GOT3 (cell line): ENCODE results near the gene NUP42.
A peak's percentile ranks its signal among the peaks of the same experiment; 100 is the strongest.
"Not testable (repeated sequence)": the region's sequence is repeated elsewhere in the genome, so short reads cannot be mapped to it uniquely, and the experiment has no call there.

Experiments
- DNase-seq: peaks from one replicate; lab custom pipeline; 2025; ENCODE audit warnings: mixed read lengths; lab: John Stamatoyannopoulos, UW

NUP42 gene

GRCh38 chr7:23181684-23182553 lies at the start of gene NUP42:
Gene NUP42 (plus strand): TSS chr7:23182048. CDS start chr7:23182086, 38 bp downstream.
- DNase-seq: peak; percentile 91

GRCh38 chr7:23133797-23134196 lies 48.1 kb upstream of the NUP42 start:
- no peak for DNase-seq

GRCh38 chr7:23135755-23136154 lies 46.1 kb upstream of the NUP42 start:
- no peak for DNase-seq

GRCh38 chr7:23136216-23136615 lies 45.6 kb upstream of the NUP42 start:
- no peak for DNase-seq

- DNase-seq: no peak
Measured at GRCh38 chr7:23157679-23158078, 24.2 kb upstream of the NUP42 start.

- no peak for DNase-seq
Measured at GRCh38 chr7:23158546-23158945, 23.3 kb upstream of the NUP42 start.

- DNase-seq: no peak
Measured at GRCh38 chr7:23161482-23161881, 20.4 kb upstream of the NUP42 start.

GRCh38 chr7:23164846-23165245 lies 17.0 kb upstream of the NUP42 start:
- no peak for DNase-seq

- no peak for DNase-seq
Measured at GRCh38 chr7:23165316-23165715, 16.5 kb upstream of the NUP42 start.

- no peak for DNase-seq
Measured at GRCh38 chr7:23167691-23168090, 14.2 kb upstream of the NUP42 start.

- no peak for DNase-seq
Measured at GRCh38 chr7:23168111-23168885, 13.6 kb upstream of the NUP42 start.

- no peak for DNase-seq
Measured at GRCh38 chr7:23175938-23176337, 5.9 kb upstream of the NUP42 start.

- no peak for DNase-seq
Measured at GRCh38 chr7:23183279-23184012, 1.6 kb downstream of the NUP42 start.

- no peak for DNase-seq
Measured at GRCh38 chr7:23184291-23184690, 2.4 kb downstream of the NUP42 start.

- no peak for DNase-seq
Measured at GRCh38 chr7:23184709-23185359, 3.0 kb downstream of the NUP42 start.

GRCh38 chr7:23185980-23186379 lies 4.1 kb downstream of the NUP42 start:
- DNase-seq: no peak

GRCh38 chr7:23191022-23191421 lies 9.2 kb downstream of the NUP42 start:
- DNase-seq: no peak

- not testable (repeated sequence) for DNase-seq
Measured at GRCh38 chr7:23193650-23194227, 11.9 kb downstream of the NUP42 start.

- DNase-seq: no peak
Measured at GRCh38 chr7:23196306-23196705, 14.5 kb downstream of the NUP42 start.

- DNase-seq: not testable (repeated sequence)
Measured at GRCh38 chr7:23197745-23198144, 15.9 kb downstream of the NUP42 start.

- DNase-seq: no peak
Measured at GRCh38 chr7:23200331-23200730, 18.5 kb downstream of the NUP42 start.
